ENCODE results near the gene FAM163A.

DNA sequence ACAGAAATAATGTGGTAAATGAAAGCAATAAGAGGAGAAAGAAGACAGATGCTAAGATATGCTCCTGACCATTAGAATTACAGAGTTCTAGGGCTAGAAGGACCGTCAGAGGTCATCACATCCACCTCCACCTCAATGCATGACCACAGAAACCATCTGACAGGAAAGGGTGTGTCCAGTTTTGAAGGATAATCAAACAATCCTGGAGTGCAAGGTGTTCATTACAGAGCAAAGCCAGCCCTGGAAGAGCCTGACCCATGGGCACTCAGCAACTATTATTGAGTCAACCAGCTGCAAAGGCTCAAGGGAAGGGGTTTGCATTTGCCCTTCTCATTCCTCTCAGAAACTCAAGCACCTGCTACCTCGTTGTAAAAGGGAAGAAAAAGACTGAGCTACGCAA is 88.1 kb downstream of the FAM163A start:
- TF ChIP-seq, protein P1, sequence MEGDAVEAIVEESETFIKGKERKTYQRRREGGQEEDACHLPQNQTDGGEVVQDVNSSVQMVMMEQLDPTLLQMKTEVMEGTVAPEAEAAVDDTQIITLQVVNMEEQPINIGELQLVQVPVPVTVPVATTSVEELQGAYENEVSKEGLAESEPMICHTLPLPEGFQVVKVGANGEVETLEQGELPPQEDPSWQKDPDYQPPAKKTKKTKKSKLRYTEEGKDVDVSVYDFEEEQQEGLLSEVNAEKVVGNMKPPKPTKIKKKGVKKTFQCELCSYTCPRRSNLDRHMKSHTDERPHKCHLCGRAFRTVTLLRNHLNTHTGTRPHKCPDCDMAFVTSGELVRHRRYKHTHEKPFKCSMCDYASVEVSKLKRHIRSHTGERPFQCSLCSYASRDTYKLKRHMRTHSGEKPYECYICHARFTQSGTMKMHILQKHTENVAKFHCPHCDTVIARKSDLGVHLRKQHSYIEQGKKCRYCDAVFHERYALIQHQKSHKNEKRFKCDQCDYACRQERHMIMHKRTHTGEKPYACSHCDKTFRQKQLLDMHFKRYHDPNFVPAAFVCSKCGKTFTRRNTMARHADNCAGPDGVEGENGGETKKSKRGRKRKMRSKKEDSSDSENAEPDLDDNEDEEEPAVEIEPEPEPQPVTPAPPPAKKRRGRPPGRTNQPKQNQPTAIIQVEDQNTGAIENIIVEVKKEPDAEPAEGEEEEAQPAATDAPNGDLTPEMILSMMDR (conservative IDR thresholded peaks at IDR 0.05), result no peak
- no peak for TF ChIP-seq ZFX (IDR thresholded peaks at IDR 0.05)
